ENCODE results near the gene TMEM119. TPM values are rescaled to one million over a fixed set of nuclear protein-coding genes. Genes with fewer than 3 reads are reported as not detected.

Gene TMEM119
- total and polyA plus RNA-seq, 9 of the 15 experiments (the other 6 are each of a cell fraction or from before 2014, with no cell fraction given), result 0.18 TPM; not detected in 8

DNA sequence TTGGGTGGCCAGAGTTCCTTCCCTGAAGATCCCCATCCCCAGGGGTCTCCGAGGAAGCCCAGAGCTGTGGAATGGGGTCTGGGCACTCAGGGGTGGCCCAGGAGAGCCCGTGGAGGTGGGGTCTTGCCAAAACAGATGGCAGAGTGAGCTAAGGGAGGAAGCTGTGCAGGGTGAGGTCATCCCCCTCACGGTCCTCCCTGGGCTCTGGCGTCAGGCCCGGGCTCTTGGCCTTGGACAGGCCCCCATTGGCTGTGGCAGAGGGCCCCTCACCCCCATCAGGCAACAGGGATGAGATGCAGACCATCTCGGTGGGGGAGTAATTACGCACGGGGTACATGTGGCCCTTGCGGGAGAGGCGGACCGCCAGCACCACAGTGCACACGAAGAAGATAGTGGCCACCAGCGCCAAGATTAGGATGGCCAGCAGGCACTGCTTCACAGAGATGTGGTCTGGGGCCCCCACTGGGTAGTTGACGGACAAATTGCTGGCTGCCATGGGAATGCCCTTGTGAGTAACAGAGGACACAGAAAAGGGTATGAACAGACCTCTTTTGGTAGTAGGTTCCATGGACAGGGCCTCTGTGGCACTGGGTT lies 25.1 kb upstream of the TMEM119 start:
- Histone ChIP-seq H4K20me1 (replicated peaks; ENCODE audit: control insufficient read depth, insufficient read depth, low read length) (no peaks in the 10 kb centered on the region), H3K79me2 (ENCODE audit: control insufficient read depth, insufficient read depth, low read length) (no peaks in the 10 kb centered on the region), H3K4me1 (replicated peaks in 1 of 2; ENCODE audit: control insufficient read depth in 2 of 2, insufficient read depth in 2 of 2, low read length in 2 of 2) (peaks cover 28 to 33% of the 10 kb centered on the region in 2 experiments), H3K36me3 (ENCODE audit: control insufficient read depth, insufficient read depth, low read length) (no peaks in the 10 kb centered on the region), H3K27ac (ENCODE audit: extremely low read depth, low read depth, low read length) (no peak overlapping the region), H3K9ac (ENCODE audit: insufficient read depth in 1 of 2, low read depth in 2 of 2, low read length in 2 of 2) (no peak overlapping the region), H2AFZ (ENCODE audit: low read depth, low read length) (peak overlapping the region; percentile 37), H3K27me3 (ENCODE audit: control insufficient read depth in 2 of 2, insufficient read depth in 2 of 2, low read length in 2 of 2) (no peaks in the 10 kb centered on the region), H3K4me2 (ENCODE audit: insufficient read depth, low read length) (no peak overlapping the region), H3K4me3 (no peak overlapping the region), H3K9me1 (ENCODE audit: control insufficient read depth, insufficient read depth, low read length) (no peaks in the 10 kb centered on the region), H3K9me3 (replicated peaks; ENCODE audit: control insufficient read depth, insufficient read depth, low read depth, low read length) (no peaks in the 10 kb centered on the region)
- DNase-seq (ENCODE audit: extremely low read depth in 1 of 4, low spot score in 3 of 4) (no peak), FAIRE-seq (no peak), ATAC-seq (no peak)
- in situ Hi-C loops (cut with MboI), result no loop called here
- intact Hi-C loops (cut with micrococcal nuclease), result no loop called here
- POLR2A ChIA-PET, result no interaction called here
- TF ChIP-seq, protein P1, sequence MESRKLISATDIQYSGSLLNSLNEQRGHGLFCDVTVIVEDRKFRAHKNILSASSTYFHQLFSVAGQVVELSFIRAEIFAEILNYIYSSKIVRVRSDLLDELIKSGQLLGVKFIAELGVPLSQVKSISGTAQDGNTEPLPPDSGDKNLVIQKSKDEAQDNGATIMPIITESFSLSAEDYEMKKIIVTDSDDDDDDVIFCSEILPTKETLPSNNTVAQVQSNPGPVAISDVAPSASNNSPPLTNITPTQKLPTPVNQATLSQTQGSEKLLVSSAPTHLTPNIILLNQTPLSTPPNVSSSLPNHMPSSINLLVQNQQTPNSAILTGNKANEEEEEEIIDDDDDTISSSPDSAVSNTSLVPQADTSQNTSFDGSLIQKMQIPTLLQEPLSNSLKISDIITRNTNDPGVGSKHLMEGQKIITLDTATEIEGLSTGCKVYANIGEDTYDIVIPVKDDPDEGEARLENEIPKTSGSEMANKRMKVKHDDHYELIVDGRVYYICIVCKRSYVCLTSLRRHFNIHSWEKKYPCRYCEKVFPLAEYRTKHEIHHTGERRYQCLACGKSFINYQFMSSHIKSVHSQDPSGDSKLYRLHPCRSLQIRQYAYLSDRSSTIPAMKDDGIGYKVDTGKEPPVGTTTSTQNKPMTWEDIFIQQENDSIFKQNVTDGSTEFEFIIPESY (CRISPR knock-in tag; IDR thresholded peaks at IDR 0.05), result 0 out of 2 replicates have a peak, but pooled peaks have one; percentile 36
- TF ChIP-seq ETS2 (tag; IDR thresholded peaks at IDR 0.05; ENCODE audit: borderline replicate concordance, poor library complexity, severe bottlenecking) (no peak), ETV1 (tag; conservative IDR thresholded peaks at IDR 0.05; ENCODE audit: low read depth) (no peak), BRCA1 (IDR thresholded peaks at IDR 0.05) (no peak), BRCA1 (CRISPR knock-in tag; IDR thresholded peaks at IDR 0.05) (0 out of 2 replicates have a peak, but pooled peaks have one; percentile 48), ZNF384 (IDR thresholded peaks at IDR 0.05; ENCODE audit: low read depth, low read length) (no peak)
- CTCF ChIA-PET (ENCODE audit: low intra/inter-chr PET ratio), result no interaction called here
- WGBS (ENCODE audit: insufficient coverage, low coverage, missing lambda C conversion rate), result 85% methylated on average over 14 of the region's 14 CpGs
- BruUV-seq (replicated peaks), result no TSS peak
